Ishikawa (cell line): Measurements from ENCODE around the gene COLQ.

ENCODE experiments used
- CEBPB ChIP-seq: IDR thresholded peaks from 2 replicates; pipeline ENCODE4 v1.6.1; 2012
- CREB1 ChIP-seq: IDR thresholded peaks from 2 replicates; pipeline ENCODE4 v1.6.1; 2012; ENCODE audit warnings: low read depth
- EGR1 ChIP-seq: IDR thresholded peaks from 2 replicates; pipeline ENCODE4 v1.6.1; 2012
- EP300 ChIP-seq: IDR thresholded peaks from 2 replicates; pipeline ENCODE4 v1.6.1; 2012; ENCODE audit warnings: borderline replicate concordance
- FOXM1 ChIP-seq: IDR thresholded peaks from 2 replicates; pipeline ENCODE4 v1.6.1; 2012; ENCODE audit warnings: low read depth, borderline replicate concordance
- MAX ChIP-seq: IDR thresholded peaks from 2 replicates; pipeline ENCODE4 v1.6.1; 2012
- NFIC ChIP-seq: IDR thresholded peaks from 2 replicates; pipeline ENCODE4 v1.6.1; 2012
- RAD21 ChIP-seq: IDR thresholded peaks from 2 replicates; pipeline ENCODE4 v1.6.1; 2012; ENCODE audit warnings: low read depth
- REST ChIP-seq: IDR thresholded peaks from 2 replicates; pipeline ENCODE4 v1.6.1; 2012; ENCODE audit warnings: low read depth, mild to moderate bottlenecking
- TAF1 ChIP-seq: IDR thresholded peaks from 2 replicates; pipeline ENCODE4 v1.6.1; 2012; ENCODE audit warnings: low read depth, mild to moderate bottlenecking
- TCF12 ChIP-seq: IDR thresholded peaks from 2 replicates; pipeline ENCODE4 v1.6.1; 2012; ENCODE audit warnings: low read depth
- TEAD4 ChIP-seq: IDR thresholded peaks from 2 replicates; pipeline ENCODE4 v1.6.1; 2012
- USF1 ChIP-seq: IDR thresholded peaks from 2 replicates; pipeline ENCODE4 v1.6.1; 2012
- YY1 ChIP-seq: IDR thresholded peaks from 2 replicates; pipeline ENCODE4 v1.6.1; 2012; ENCODE audit warnings: low read depth
- ZBTB7A ChIP-seq: IDR thresholded peaks from 2 replicates; pipeline ENCODE4 v1.6.1; 2012; ENCODE audit warnings: low read depth

Gene COLQ

GRCh38 chr3:15490158-15490557, 31.3 kb downstream of the COLQ start:
- no peak for TF ChIP-seq EGR1
- no peak for TF ChIP-seq EP300
- no peak for TF ChIP-seq CEBPB
- TF ChIP-seq REST, result no peak
- TF ChIP-seq USF1, result no peak
- no peak for TF ChIP-seq MAX
- TF ChIP-seq TAF1, result no peak
- no peak for TF ChIP-seq NFIC
- no peak for TF ChIP-seq TEAD4
- no peak for TF ChIP-seq CREB1
- TF ChIP-seq FOXM1, result no peak
- no peak for TF ChIP-seq ZBTB7A

GRCh38 chr3:15488002-15488401, 33.5 kb downstream of the COLQ start:
- TF ChIP-seq NFIC (no peak), RAD21 (no peak), TEAD4 (no peak), CREB1 (no peak), USF1 (no peak), FOXM1 (no peak), EGR1 (no peak), REST (no peak), TCF12 (no peak), YY1 (no peak), ZBTB7A (no peak), TAF1 (no peak), CEBPB (no peak), EP300 (no peak), MAX (no peak)

- no peak for TF ChIP-seq USF1
- TF ChIP-seq TEAD4, result no peak
- TF ChIP-seq EGR1, result no peak
- TF ChIP-seq EP300, result no peak
- no peak for TF ChIP-seq TCF12
- TF ChIP-seq REST, result no peak
- TF ChIP-seq FOXM1, result no peak
- TF ChIP-seq CEBPB, result no peak
- no peak for TF ChIP-seq YY1
- TF ChIP-seq ZBTB7A, result no peak
Observed at GRCh38 chr3:15486979-15487378, 34.5 kb downstream of the COLQ start.

GRCh38 chr3:15486020-15486419, 35.5 kb downstream of the COLQ start:
- TF ChIP-seq ZBTB7A, result no peak
- no peak for TF ChIP-seq REST
- no peak for TF ChIP-seq CREB1
- no peak for TF ChIP-seq YY1
- TF ChIP-seq USF1, result no peak
- TF ChIP-seq FOXM1, result no peak
- no peak for TF ChIP-seq EP300
- no peak for TF ChIP-seq NFIC
- no peak for TF ChIP-seq EGR1
- TF ChIP-seq RAD21, result no peak
